GM18907 (cell line): ENCODE results near the gene SERAC1.

Experiments
- ATAC-seq: cut with Tn5 transposase; IDR thresholded peaks from one replicate; pipeline ENCODE4 v1.9.1; 2021; ENCODE audit warnings: mild to moderate bottlenecking, moderate library complexity; ENCODE audit not compliant: unreplicated experiment

Gene SERAC1

DNA sequence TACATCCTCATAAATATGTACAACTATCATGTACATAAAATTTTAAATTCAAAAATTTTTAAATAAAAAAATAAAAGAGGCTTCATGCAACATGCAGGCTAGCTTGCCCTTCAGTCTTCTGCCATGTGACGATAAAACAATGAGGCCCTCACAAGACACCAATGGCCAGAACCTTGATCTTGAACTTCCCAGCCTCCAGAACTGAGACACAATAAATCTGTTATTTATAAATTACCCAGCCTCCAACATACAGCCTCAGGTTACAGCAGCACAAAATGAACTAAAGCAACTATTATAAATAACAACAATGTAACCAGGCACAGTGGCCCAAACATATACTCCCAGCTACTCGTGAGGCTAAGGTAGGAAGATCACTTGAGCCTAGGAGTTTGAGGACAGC, 42.8 kb downstream of the SERAC1 start:
- ATAC-seq: no peak

DNA sequence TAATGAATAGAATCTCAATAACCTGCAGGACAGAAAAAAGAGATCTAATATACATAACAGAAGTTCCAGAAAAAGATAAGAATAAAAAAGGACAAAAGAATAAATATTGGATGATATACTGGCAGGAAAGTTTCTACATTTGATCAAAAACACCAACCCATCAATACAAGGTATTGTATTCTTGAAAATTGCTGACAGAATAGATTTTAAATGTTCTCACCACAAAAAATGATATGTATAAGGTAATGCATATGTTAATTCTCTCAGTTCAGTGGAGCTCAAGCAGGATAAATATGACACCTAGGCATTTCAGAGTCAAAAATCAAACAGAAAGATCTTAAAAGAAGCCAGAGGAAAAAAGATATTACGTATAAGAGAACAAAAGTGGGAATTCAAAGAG, 43.8 kb downstream of the SERAC1 start:
- no peak for ATAC-seq

DNA sequence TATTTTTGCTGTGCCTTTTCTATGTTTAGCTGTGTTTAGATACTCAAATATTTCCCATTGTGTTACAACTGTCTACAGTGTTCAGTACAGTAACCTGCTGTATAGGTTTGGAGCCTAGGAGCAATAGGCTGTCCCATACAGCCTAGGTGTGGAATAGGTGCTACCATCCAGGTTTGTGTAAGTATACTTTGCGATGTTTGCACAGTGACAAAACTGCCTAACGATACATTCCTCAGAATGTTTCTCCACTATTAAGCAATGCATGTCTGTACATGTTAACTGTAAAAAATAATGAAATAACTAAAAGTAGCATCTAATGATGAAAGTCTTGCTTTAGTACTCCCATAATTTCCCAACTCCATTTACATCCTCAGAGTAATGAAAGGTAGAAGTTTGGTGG, 46.0 kb downstream of the SERAC1 start:
- ATAC-seq: no peak

DNA sequence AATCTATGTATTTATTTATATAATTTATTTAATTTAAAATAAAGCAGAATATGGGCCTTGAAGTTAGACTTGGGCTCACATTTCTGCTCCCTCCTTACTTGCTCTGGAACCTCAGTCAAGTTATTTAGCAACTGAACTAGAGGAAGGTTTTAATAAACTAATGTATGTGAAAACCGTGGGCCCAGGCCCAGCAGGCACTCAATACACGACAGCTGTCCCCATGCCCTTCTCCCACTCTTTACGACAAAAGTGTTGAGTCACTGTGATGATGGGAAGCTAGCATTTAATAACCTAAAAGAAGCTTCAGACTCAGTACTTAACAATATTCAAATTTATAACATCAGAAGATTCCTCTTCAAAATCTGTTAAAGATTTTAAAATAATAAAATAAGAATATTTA, 46.7 kb downstream of the SERAC1 start:
- no peak for ATAC-seq

DNA sequence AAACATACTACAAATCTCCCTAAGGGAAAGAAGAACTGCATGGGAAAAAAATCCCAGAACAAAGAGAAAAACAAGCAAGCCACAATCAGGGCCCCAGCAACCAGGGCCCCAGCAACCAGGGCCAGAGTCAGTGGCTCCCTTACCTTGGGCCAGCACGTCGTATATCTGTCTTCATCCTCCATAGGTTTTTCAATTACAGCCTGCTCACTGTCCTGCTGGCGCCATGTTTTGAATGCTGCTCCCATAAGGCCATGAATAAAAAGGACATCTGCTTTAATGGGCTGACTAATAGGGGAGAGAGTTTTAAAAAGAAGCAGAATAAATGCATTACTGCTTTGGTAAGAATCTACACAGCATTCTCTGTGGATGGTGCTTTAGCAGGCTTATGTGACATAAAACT, 49.2 kb downstream of the SERAC1 start:
- ATAC-seq: no peak

DNA sequence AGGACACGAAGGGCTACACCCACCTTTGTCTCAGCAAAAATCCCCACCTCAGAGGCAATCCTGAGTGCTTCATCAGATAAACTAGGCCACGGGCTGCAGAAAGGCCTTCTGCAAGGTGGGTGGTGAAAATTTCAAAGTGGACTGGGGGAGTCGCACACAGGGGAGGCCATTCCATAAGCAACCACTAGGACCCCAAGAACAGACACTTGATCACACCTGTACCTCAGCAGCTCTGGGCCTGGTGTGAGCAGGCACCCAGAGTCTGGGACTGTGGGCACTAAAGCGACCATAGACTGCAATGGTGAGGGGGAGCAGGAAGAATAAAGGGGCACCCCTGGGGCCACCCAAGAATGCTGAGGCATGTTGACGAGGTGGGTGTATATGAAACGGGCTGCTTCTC, 52.6 kb downstream of the SERAC1 start:
- no peak for ATAC-seq

DNA sequence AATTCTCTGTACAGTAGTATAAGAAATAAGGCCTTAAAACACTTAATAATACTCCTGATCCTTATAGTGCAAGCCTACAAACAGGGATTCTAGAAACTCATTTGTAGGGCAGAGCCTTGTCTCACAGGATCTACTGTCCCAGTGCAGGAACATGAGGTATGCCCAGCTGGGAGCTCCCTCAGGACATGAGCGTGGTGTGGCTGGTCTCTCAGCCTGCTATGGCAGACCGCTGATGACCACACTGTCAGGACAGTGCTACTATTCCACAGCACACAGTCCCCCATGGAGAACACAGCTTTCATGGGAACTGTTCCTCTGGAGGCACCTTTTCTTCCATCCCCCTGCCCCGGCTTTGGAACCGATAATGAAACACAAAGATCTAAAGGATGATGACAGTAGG, 53.0 kb downstream of the SERAC1 start:
- no peak for ATAC-seq

DNA sequence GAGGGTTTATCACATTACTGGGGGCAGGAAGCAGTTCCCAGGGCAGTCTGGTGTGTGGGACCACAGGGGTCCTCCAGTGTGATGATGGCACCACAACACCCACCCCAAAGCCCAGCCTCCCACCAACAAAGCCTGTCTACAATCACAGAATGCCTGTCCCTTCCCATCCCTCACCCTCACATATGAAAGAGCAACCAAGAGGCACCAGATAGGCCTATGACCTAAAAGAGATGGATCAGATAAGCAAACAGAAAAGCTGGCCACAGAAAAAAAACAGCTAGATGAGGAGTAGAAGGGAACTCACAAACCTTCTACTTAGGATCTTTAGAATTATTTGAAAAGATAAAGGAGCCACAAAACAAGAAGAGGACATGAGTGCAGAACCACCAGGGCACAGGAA, 54.3 kb downstream of the SERAC1 start:
- ATAC-seq: no peak

DNA sequence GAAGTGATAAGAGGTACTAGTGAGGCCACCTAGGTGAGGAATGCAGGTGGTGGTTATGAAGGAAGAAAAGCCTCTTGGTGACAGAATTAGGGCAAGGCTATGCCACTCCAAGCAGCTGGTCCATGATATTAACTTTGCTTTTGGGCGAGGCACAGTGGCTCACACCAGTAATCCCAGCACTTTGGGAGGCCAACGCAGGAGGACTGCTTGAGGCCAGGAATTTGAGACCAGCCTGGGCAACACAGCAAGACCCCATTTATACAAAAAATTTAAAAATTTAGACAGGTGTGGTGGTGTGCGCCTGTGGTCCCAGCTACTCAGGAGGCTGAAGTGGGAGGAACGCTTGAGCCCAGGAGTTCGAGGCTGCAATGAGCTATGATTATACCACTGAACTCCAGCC, 56.1 kb downstream of the SERAC1 start:
- ATAC-seq: no peak

DNA sequence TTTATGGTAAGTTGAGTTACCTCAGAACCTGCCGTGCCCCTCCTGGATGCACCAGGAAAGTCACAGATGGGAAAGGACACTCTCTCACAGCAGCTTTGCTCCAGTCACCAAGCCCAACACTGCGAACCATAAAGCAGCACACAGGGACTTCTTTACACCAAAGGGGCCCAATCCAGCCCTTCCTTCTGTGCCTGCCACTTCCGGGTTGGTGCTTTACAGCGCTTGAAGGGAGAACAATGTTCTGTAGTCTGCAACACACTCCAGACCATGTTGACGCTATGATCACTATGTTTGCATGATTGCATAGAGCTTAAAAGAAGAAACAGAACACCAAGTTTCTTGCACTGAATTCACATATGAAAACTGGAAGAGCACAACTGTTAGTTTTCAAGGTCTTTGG, 57.1 kb downstream of the SERAC1 start:
- no peak for ATAC-seq

DNA sequence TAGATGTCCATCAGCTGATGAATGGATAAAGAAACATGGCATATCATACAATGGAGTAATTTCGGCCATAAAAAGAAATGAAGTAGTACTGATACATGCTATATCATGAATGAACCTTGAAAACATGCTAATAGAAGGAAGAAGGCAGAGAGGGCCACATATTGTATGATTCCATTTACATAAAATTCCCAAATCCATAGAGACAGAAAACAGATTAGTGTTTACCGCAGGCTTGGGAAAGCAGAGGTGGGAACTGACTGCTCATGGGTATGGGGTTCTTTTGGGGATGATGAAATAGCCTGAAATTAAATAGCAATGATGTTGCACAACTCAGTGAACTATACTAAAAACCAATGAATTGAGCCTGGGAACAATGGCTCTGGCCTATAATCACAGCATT, 58.3 kb downstream of the SERAC1 start:
- ATAC-seq: no peak

DNA sequence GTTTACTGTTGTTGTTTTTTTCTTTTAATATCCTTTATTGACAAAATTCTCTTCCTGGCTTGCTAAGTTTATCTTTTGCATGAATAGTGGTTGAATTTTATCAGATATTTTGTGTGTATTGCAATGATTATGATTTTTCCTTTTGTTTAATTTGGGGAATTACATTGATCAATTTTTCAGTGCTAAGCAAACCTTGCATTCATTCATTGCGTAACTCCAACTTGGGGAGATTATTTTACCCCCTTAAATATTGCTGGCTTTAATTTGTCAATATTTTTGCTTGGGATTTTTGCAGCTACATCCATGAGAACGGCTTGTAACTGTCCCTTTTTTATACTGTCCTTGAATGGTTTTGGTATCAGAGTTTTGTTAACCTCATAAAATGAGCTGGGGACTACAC, 63.4 kb downstream of the SERAC1 start:
- no peak for ATAC-seq

DNA sequence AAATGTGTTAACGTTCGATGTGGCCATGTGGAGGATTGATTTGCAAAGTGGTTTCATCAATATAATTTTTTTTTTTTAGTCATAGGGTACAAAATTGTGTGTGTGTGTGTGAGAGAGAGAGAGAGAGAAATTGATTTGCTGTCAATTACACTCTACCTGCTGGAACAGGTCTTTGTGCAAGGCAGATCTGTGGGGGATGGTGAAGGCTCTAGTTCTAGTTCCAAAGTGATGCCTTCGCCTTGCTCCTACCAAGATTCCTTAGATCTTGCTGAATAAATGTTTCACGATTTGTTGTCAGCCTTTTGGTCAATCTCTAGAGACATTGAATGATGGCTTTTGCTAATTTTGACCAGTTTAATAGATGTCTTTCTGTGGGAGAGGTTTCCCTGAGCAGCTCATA, 64.8 kb downstream of the SERAC1 start:
- ATAC-seq: no peak

DNA sequence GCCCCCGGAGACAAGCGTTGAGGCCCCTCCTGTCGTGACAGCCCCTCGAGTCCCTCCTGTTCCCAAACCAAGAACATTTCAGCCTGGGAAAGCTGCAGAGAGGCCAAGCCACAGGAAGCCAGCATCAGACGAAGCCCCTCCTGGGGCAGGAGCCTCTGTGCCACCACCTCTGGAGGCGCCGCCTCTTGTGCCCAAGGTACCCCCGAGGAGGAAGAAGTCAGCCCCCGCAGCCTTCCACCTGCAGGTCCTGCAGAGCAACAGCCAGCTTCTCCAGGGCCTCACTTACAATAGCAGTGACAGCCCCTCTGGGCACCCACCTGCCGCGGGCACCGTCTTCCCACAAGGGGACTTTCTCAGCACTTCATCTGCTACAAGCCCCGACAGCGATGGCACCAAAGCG, 72.4 kb downstream of the SERAC1 start:
- ATAC-seq: no peak

DNA sequence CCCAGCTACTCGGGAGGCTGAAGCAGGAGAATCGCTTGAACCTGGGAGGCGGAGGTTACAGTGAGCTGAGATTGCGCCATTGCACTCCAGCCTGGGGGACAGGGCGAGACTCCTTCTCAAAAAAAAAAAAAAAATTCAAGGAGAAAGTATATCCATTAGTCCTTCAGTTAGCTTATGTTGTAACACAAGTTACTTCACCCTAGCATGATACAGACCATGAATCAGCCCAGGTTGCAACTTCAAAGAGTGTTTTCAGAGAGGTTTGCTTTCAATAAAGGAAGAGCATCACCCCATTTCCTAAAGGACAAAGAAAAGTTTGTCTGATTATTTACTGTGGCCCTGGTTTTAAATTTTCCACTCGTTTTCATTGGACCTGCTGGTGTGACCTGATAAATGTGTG, 73.0 kb downstream of the SERAC1 start:
- no peak for ATAC-seq

DNA sequence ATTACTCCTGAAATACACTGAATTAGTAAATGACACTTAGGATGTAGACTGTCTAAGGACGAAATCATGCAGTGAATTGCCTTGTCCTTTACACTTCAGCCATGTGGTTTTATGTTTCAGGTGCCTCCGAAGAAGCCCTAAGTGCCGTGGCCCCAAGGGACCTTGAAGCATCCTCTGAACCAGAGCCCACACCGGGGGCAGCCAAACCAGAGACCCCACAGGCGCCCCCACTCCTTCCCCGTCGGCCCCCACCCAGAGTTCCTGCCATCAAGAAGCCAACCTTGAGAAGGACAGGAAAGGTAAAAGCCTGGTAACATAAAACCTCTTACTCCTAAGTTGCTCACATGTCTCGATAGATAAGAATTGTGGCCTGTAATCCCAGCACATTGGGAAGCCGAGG, 75.3 kb downstream of the SERAC1 start:
- ATAC-seq: no peak

DNA sequence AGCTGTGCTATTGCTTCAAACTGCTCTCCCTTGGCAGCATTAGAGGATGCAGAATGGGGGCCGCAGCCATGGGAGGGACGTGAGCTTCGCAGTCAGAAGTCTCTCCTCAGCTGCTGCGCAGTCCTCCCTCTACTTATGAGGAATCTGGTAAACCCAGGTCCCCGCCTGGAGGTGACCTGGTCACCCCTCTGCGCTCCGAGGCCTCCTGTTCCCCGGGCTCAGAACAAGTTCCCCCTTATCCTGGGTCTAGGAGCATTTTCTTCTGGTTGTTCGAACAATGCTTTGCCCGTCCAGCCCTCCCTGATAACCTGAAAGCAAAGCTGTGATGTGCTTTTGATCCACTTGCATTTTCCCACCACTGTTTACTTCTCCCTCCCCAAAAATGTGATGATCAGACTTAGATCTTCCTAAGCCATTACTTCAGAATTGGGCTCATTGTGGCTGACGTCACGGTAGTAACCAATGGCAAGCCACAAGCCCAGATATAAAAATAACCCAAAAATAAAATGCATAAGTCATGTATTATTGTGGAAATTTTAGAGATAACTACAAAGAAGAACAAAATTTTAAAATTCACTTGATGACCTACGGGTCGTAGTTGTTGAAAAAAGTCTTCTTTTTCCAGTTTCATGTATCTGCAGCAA, 80.7 kb downstream of the SERAC1 start:
- ATAC-seq: no peak

DNA sequence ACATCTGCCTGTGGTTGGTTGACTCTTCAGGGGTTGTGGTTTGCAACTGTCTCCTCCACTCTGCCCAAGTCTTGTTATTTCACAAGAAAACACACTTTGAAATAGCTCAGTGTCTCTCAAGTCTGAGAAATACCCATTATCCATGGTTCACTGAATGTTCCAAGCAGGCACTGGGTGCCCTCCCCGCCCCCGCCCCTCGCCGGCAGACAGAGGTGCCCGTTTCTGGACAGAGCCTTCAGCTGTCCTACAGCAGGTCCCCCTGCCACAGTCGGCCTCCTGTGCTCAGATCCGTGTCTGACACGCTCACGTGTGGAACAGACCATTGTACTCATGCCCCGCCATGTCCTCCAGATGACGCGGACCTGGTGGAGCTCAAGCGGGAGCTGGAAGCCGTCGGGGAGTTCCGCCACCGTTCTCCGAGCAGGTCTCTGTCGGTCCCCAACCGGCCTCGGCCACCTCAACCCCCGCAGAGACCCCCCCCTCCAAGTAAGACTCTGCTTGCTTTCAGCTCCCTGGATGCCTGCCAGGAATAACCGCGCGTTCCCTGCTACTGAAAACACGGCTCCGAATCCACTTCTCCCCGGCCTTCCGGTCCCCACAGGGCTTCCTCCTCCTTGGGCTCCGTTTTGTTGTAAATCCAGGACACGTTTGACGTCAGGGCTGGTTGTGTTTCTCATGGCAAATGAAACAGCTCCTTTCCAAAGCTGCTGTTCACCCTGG, 81.4 kb downstream of the SERAC1 start:
- peak; percentile 84 for ATAC-seq

DNA sequence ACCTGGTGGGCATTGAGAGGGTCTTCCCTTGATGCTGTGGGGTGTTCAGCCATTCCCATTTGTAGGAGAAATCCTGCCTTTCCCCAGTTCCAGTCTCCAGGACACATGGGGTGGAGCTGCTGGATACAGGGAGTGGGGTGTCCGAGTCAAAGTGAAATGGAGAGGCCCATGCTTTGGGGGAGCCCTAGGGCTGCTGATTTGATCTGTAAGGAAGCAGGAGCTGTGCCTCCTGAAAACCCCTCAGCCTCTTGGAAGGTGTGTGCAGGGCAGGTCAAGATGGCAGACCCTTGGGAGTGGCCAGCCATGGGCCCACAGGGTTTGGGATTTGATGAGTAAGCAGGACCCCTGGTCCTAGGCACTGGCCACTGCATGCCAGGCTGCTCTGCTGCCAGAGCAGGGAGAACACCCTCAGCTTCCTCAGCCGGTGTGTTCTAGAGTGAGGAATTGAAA, 82.0 kb downstream of the SERAC1 start:
- ATAC-seq: peak; percentile 6

DNA sequence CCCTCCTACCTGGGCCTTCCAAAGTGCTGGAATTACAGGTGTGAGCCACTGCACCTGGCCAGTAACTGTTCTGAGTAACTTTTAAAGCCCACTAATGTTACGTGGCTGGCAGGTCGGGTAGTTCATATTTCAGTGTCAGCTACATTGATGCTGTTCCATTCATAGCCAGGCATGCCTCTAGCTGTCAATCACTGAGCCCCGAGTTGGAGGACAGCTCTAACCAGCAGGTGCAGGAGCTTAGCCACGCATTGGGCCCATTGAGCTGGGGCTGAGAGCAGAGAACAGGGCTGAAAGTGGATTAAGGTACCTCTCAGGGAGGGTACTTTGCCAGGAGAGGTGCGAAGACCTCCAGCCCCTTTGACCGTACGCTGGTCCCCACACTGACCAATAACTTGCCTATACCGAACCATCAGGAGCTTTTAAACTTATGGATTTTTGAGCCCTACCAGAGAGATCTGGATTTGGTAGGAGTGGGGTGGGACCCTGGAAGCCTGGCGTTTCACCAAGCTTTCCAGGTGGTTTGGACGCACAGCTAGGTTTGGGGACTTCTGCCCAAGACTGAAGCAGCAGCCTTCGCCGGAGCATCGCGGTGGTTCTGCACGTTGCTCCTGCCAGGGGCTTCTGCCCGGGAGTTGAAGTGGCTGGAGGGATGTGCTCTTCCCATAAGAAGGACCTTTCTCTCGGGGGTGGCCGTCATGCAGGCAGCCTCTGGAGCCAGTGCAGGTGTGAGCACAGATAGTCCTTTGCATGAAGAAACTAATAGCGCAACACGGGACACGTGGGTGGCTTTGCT, 82.6 kb downstream of the SERAC1 start:
- ATAC-seq: no peak

DNA sequence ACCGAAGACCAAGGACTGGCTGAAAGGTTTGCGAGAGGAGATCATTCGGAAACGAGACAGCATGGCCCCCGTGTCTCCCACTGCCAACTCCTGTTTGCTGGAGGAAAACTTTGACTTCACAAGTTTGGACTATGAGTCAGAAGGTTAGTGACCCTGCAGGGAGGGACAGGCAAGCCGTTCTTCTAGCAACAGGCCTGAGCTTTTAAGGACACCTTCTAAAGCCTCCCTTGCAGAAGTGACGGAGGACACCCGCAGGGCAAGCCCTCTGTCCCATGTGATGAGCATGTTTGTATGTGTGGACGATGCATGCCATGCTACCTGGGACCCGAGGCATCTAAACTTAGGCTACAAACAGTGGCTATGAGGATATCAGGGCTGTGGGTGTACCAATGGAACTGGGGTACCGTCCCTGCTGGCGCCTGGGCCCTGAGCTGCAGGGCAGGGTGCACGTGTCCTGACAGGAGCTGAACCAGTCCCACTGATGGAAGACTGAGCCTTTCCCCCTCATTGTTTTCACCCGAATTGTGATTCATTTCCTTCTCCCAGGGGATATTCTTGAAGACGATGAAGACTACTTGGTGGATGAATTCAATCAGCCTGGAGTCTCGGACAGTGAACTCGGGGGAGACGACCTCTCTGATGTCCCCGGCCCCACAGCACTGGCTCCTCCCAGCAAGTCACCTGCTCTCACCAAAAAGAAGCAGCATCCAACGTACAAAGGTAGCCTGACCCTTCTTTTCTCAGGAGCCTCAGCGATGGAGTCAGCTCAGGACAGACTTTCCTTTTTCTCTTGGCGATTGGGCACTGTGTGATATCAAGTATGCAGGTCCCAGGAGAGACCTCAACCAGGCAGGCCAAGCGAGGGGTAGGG, 84.4 kb downstream of the SERAC1 start:
- ATAC-seq: no peak
